ENCODE results near the gene NEUROD4. TPM values are rescaled to one million over a fixed set of nuclear protein-coding genes. Genes with fewer than 3 reads are reported as not detected.

The NEUROD4 gene
- total RNA-seq, 1 experiment from 2014 or later: not detected

DNA sequence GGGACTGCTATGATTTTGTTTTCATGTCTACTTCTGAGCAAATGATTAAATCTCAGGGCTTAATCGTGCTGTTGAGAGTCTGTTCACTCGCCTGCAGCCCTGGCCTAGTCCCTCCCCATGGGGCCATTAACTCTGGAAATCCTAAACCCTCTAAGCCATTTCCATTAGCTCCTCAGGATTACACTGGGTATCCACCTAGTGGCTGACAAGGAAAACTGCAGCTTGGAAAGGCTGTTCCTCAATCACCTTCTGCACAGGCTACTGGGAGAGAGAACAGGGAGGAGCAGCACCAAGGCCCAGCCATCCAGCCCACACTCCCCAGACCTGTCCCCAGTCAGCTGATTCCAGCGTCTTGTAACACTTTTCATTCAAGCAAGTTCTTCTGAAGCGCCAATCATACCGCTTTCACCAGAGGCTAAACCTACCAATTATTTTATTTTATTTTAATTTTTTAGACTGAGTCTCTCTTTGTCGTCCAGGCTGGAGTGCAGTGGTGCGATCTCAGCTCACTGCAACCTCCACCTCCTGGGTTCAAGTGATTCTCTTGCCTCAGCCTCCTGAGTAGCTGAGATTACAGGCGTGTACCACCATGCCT, 48.7 kb downstream of the NEUROD4 start:
- TF ChIP-seq EZH2phosphoT487 (IDR thresholded peaks at IDR 0.05; ENCODE audit: borderline replicate concordance, low read length) (no peak), EZH2 (IDR thresholded peaks at IDR 0.05; ENCODE audit: low read length, unreplicated experiment) (no peak)
- TF ChIP-seq, protein P1, sequence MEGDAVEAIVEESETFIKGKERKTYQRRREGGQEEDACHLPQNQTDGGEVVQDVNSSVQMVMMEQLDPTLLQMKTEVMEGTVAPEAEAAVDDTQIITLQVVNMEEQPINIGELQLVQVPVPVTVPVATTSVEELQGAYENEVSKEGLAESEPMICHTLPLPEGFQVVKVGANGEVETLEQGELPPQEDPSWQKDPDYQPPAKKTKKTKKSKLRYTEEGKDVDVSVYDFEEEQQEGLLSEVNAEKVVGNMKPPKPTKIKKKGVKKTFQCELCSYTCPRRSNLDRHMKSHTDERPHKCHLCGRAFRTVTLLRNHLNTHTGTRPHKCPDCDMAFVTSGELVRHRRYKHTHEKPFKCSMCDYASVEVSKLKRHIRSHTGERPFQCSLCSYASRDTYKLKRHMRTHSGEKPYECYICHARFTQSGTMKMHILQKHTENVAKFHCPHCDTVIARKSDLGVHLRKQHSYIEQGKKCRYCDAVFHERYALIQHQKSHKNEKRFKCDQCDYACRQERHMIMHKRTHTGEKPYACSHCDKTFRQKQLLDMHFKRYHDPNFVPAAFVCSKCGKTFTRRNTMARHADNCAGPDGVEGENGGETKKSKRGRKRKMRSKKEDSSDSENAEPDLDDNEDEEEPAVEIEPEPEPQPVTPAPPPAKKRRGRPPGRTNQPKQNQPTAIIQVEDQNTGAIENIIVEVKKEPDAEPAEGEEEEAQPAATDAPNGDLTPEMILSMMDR (conservative IDR thresholded peaks at IDR 0.05; ENCODE audit: low read depth, low read length): peak; percentile 77
- no peak overlapping the region for H3K27ac ChIP-seq (ENCODE audit: low read length)
- BruUV-seq (replicated peaks): no TSS peak
- H3K4me1 ChIP-seq (ENCODE audit: insufficient read depth, low read length): no peaks in the 10 kb centered on the region
- ChIA-PET POLR2A (ENCODE audit: unreplicated experiment) (no interaction called here), CTCF (interaction anchor here (1.0 to 1.1 kb wide), 2 partner anchors 48 to 76 kb away, joined by 3 to 10 read pairs; partner anchors contain the start of gene NEUROD4)
- no peaks in the 10 kb centered on the region for H3K79me2 ChIP-seq (ENCODE audit: low read length)
- H3K9me2 ChIP-seq (replicated peaks; ENCODE audit: low read length): no peaks in the 10 kb centered on the region
- no peak overlapping the region for H3K9ac ChIP-seq (ENCODE audit: low read length)
- H3K4me2 ChIP-seq (ENCODE audit: low read length): no peak overlapping the region
- peak; percentile 89 for ATAC-seq
- H2AFZ ChIP-seq (ENCODE audit: low read length): no peak overlapping the region
- no peaks in the 10 kb centered on the region; the same call in 1 of the 2 replicates for H3K36me3 ChIP-seq (ENCODE audit: low read depth, low read length)
- H4K20me1 ChIP-seq (ENCODE audit: low read length): no peaks in the 10 kb centered on the region
- no peaks in the 10 kb centered on the region for H3K9me3 ChIP-seq (ENCODE audit: low read length)
- no peaks in the 10 kb centered on the region for H3F3A ChIP-seq (ENCODE audit: low read length, unreplicated experiment)
- H3K27me3 ChIP-seq (ENCODE audit: low read length): peaks cover 32% of the 10 kb centered on the region
- H3K4me3 ChIP-seq (ENCODE audit: low read length): no peak overlapping the region
- intact Hi-C loops (cut with micrococcal nuclease): loop anchor here (1.0 kb wide), 1 partner anchor 365 kb away; no protein-coding TSS in a partner anchor
- peak; percentile 76 for DNase-seq

DNA sequence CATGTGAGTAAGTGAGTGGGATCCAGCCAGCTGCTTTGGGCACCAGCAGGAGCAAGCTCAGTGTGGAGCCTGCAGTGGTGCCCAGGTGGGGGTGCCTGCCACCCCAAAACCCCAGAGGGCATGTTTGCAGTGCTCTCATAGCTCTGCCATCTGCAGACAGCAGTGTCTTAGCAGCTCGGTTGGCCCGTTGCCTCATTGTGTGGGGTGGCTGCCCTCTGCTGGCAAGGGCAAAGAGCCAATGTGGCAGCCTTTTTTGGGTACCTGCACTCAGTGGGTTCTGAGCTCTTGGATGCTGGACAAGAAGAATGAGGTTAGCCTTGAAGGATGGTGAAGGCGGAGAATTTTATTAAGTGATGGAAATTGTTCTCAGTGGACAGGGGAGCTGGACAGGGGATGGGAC, 52.3 kb downstream of the NEUROD4 start:
- TF ChIP-seq EZH2 (IDR thresholded peaks at IDR 0.05; ENCODE audit: low read length, unreplicated experiment): no peak
- TF ChIP-seq, protein P1 (conservative IDR thresholded peaks at IDR 0.05; ENCODE audit: low read depth, low read length): peak; percentile 80
- no TSS peak for BruUV-seq (replicated peaks)
- no peak overlapping the region for H3K4me3 ChIP-seq (ENCODE audit: low read length)
- H3K27me3 ChIP-seq (ENCODE audit: low read length): peaks cover 24% of the 10 kb centered on the region
- H3K79me2 ChIP-seq (ENCODE audit: low read length): no peaks in the 10 kb centered on the region
- CTCF ChIA-PET: interaction anchor here (0.6 to 1.8 kb wide), 4 partner anchors 20 to 370 kb away, joined by 3 to 24 read pairs (median 6); no protein-coding TSS in a partner anchor
- DNase-seq (peak; percentile 71), ATAC-seq (peak; percentile 64; the same call in 1 of the 2 replicates)
- no peaks in the 10 kb centered on the region for H3K4me1 ChIP-seq (ENCODE audit: insufficient read depth, low read length)
- no peaks in the 10 kb centered on the region; the same call in 1 of the 2 replicates for H3K36me3 ChIP-seq (ENCODE audit: low read depth, low read length)
- no peaks in the 10 kb centered on the region for H3F3A ChIP-seq (ENCODE audit: low read length, unreplicated experiment)
- H3K4me2 ChIP-seq (ENCODE audit: low read length): no peak overlapping the region
- POLR2A ChIA-PET (ENCODE audit: unreplicated experiment): interaction anchor here (0.5 kb wide), 1 partner anchor 66 kb away, joined by 4 read pairs; no protein-coding TSS in a partner anchor
- no peak overlapping the region for H2AFZ ChIP-seq (ENCODE audit: low read length)
- intact Hi-C loops (cut with micrococcal nuclease): no loop called here
- H4K20me1 ChIP-seq (ENCODE audit: low read length): no peaks in the 10 kb centered on the region
- no peaks in the 10 kb centered on the region for H3K9me3 ChIP-seq (ENCODE audit: low read length)
- no peak overlapping the region for H3K27ac ChIP-seq (ENCODE audit: low read length)
- H3K9me2 ChIP-seq (replicated peaks; ENCODE audit: low read length): no peaks in the 10 kb centered on the region
- no peak overlapping the region for H3K9ac ChIP-seq (ENCODE audit: low read length)

Measured in PC-3 (cell line).